GM23248 (cell line): ENCODE measurements around the gene TDRD12. TPM values are rescaled to one million over a fixed set of nuclear protein-coding genes. Genes with fewer than 3 reads are reported as not detected.

Experiments used
- DNase-seq: peaks from one replicate; pipeline ENCODE4 v3.0.0-alpha.2; 2015
- H2AFZ ChIP-seq: fragments of 200-600 bp; sonication (generic); 2 replicates; pipeline ENCODE4 v1.6.1; 2016; ENCODE audit warnings: antibody characterized with exemption
- H3F3A ChIP-seq: fragments of 200-600 bp; sonication (generic); 2 replicates; pipeline ENCODE4 v1.6.1; 2016; ENCODE audit warnings: mild to moderate bottlenecking, antibody characterized with exemption, mixed run types; ENCODE audit not compliant: insufficient read depth
- H3K27ac ChIP-seq: fragments of 200-600 bp; sonication (generic); 2 replicates; pipeline ENCODE4 v1.5.1; 2016; ENCODE audit warnings: mild to moderate bottlenecking
- H3K27me3 ChIP-seq: fragments of 200-600 bp; sonication (generic); replicated peaks from 2 replicates; pipeline ENCODE4 v1.6.1; 2016; ENCODE audit warnings: mild to moderate bottlenecking; ENCODE audit not compliant: insufficient read depth
- H3K36me3 ChIP-seq: fragments of 200-600 bp; sonication (generic); 2 replicates; pipeline ENCODE4 v1.6.1; 2016; ENCODE audit warnings: low read depth, mild to moderate bottlenecking
- H3K4me1 ChIP-seq: fragments of 200-600 bp; sonication (generic); 2 replicates; pipeline ENCODE4 v1.6.1; 2016; ENCODE audit warnings: mild to moderate bottlenecking; ENCODE audit not compliant: insufficient read depth
- H3K4me2 ChIP-seq: fragments of 200-600 bp; sonication (generic); one replicate; pipeline ENCODE4 v1.6.1; 2016; ENCODE audit warnings: mild to moderate bottlenecking; ENCODE audit not compliant: unreplicated experiment
- H3K4me3 ChIP-seq: fragments of 200-600 bp; sonication (generic); 2 replicates; pipeline ENCODE4 v1.5.1; 2016; ENCODE audit warnings: mild to moderate bottlenecking
- H3K79me2 ChIP-seq: fragments of 200-600 bp; sonication (generic); 2 replicates; pipeline ENCODE4 v1.6.1; 2016; ENCODE audit warnings: mild to moderate bottlenecking; ENCODE audit not compliant: insufficient read depth
- H3K9ac ChIP-seq: fragments of 200-600 bp; sonication (generic); 2 replicates; pipeline ENCODE4 v1.6.1; 2016; ENCODE audit warnings: mild to moderate bottlenecking
- H3K9me2 ChIP-seq: fragments of 200-600 bp; sonication (generic); 2 replicates; pipeline ENCODE4 v1.6.1; 2016; ENCODE audit warnings: mixed run types, mild to moderate bottlenecking, moderate library complexity; ENCODE audit not compliant: insufficient read depth
- H3K9me3 ChIP-seq: fragments of 200-600 bp; sonication (generic); one replicate; pipeline ENCODE4 v1.6.1; 2017; ENCODE audit warnings: low read depth
- H4K20me1 ChIP-seq: fragments of 200-600 bp; sonication (generic); 2 replicates; pipeline ENCODE4 v1.6.0; 2016; ENCODE audit not compliant: insufficient read depth
- EZH2 ChIP-seq: fragments of 200-600 bp; sonication (generic); IDR thresholded peaks from 2 replicates; pipeline ENCODE4 v1.6.1; 2018; ENCODE audit warnings: antibody characterized with exemption, mild to moderate bottlenecking; ENCODE audit not compliant: insufficient read depth, poor library complexity, severe bottlenecking
- EZH2phosphoT487 ChIP-seq: fragments of 200-600 bp; sonication (generic); IDR thresholded peaks from 2 replicates; pipeline ENCODE4 v1.6.1; 2018; ENCODE audit warnings: antibody characterized with exemption, moderate library complexity, mild to moderate bottlenecking, low read depth; ENCODE audit not compliant: insufficient read depth
- WGBS, 2 experiments: methylation state at CpG; one replicate each; pipeline ENCODE4 v1.1.6; 2015 to 2017; ENCODE audit warnings: low lambda C conversion rate in 2 of 2, low coverage in 1 of 2; ENCODE audit errors: missing lambda C conversion rate in 2 of 2; 5-methylcytosine and 5-hydroxymethylcytosine counted together
- in situ Hi-C: fragments of 300-500 bp; cut with MboI; formaldehyde crosslinking; loops from 2 replicates; pipeline ENCODE4 v1.15.0; 2020
- polyA plus RNA-seq: library from polyadenylated mRNA; unstranded; fragments of >200 nt; fragmentation: Nextera tagmentation; extraction: Ambion mirVana; gene quantifications from 2 replicates; pipeline ENCODE4 v1.2.1, GENCODE V29; 2016
- total RNA-seq: library from RNA; depleted of rRNA; stranded (reverse); fragments of >200 nt; shearing (Covaris generic); gene quantifications from 2 replicates; pipeline ENCODE4 v1.2.3, GENCODE V29; 2014

The TDRD12 gene
- total and polyA plus RNA-seq, 2 experiments from 2014 or later, result 0.09 to 0.22 TPM

- WGBS, 2 experiments, result 56 to 65% methylated on average over 4 of the region's 4 CpGs
- H3K4me3 ChIP-seq, result no peak overlapping the region
- no peak overlapping the region for H3K27ac ChIP-seq
- no peaks in the 10 kb centered on the region for H3F3A ChIP-seq
- H3K9ac ChIP-seq, result no peak overlapping the region
- peaks cover 5% of the 10 kb centered on the region; the same call in 1 of the 2 replicates for H3K27me3 ChIP-seq
- no peaks in the 10 kb centered on the region for H3K9me3 ChIP-seq
- TF ChIP-seq EZH2 (no peak), EZH2phosphoT487 (no peak)
- no peaks in the 10 kb centered on the region for H3K4me1 ChIP-seq
- in situ Hi-C loops, result no loop called here
- no peak overlapping the region for H3K4me2 ChIP-seq
- H3K36me3 ChIP-seq, result no peaks in the 10 kb centered on the region
- H3K9me2 ChIP-seq, result no peaks in the 10 kb centered on the region
- H4K20me1 ChIP-seq, result no peaks in the 10 kb centered on the region
- H3K79me2 ChIP-seq, result no peaks in the 10 kb centered on the region
- no peak overlapping the region for H2AFZ ChIP-seq
- DNase-seq, result no peak
Measured at GRCh38 chr19:32828139-32828538, 108.6 kb downstream of the TDRD12 start.

- no peak for DNase-seq
- in situ Hi-C loops, result no loop called here
- 73 to 82% methylated on average over 15 of the region's 15 CpGs for WGBS, 2 experiments
Measured at GRCh38 chr19:32828643-32829344, 109.2 kb downstream of the TDRD12 start.

GRCh38 chr19:32829345-32829896 lies 109.9 kb downstream of the TDRD12 start:
- no peaks in the 10 kb centered on the region for H3K9me3 ChIP-seq
- no peak for DNase-seq
- no peaks in the 10 kb centered on the region for H3K9me2 ChIP-seq
- H3F3A ChIP-seq, result no peaks in the 10 kb centered on the region
- H3K27me3 ChIP-seq, result no peaks in the 10 kb centered on the region; the same call in 1 of the 2 replicates
- H4K20me1 ChIP-seq, result no peaks in the 10 kb centered on the region
- no peak overlapping the region for H3K4me3 ChIP-seq
- H3K36me3 ChIP-seq, result no peaks in the 10 kb centered on the region
- H3K4me2 ChIP-seq, result no peak overlapping the region
- TF ChIP-seq EZH2, result no peak
- no peak for TF ChIP-seq EZH2phosphoT487
- H3K9ac ChIP-seq, result no peak overlapping the region
- H2AFZ ChIP-seq, result no peak overlapping the region
- in situ Hi-C loops, result no loop called here
- WGBS, 2 experiments, result 70 to 80% methylated on average over 10 of the region's 10 CpGs
- no peaks in the 10 kb centered on the region for H3K4me1 ChIP-seq
- no peak overlapping the region for H3K27ac ChIP-seq
- no peaks in the 10 kb centered on the region for H3K79me2 ChIP-seq

More at GRCh38 chr19:32828643-32829344, 109.2 kb downstream of the TDRD12 start:
- no peak overlapping the region for H3K4me3 ChIP-seq
- peaks cover under 1% of the 10 kb centered on the region; the same call in 1 of the 2 replicates for H3K27me3 ChIP-seq
- no peaks in the 10 kb centered on the region for H3K79me2 ChIP-seq
- no peaks in the 10 kb centered on the region for H3K9me2 ChIP-seq
- H3K4me1 ChIP-seq, result no peaks in the 10 kb centered on the region
- no peaks in the 10 kb centered on the region for H3K9me3 ChIP-seq
- no peak for TF ChIP-seq EZH2phosphoT487
- TF ChIP-seq EZH2, result no peak
- no peaks in the 10 kb centered on the region for H3F3A ChIP-seq
- H4K20me1 ChIP-seq, result no peaks in the 10 kb centered on the region
- H3K36me3 ChIP-seq, result no peaks in the 10 kb centered on the region
- H3K27ac ChIP-seq, result no peak overlapping the region
- no peak overlapping the region for H3K4me2 ChIP-seq
- H3K9ac ChIP-seq, result no peak overlapping the region
- H2AFZ ChIP-seq, result no peak overlapping the region

GRCh38 chr19:32830231-32831014 lies 110.9 kb downstream of the TDRD12 start:
- Histone ChIP-seq H3K4me1 (no peaks in the 10 kb centered on the region), H3K9ac (no peak overlapping the region), H3K36me3 (no peaks in the 10 kb centered on the region), H3K9me3 (no peaks in the 10 kb centered on the region), H3K27me3 (no peaks in the 10 kb centered on the region; the same call in 1 of the 2 replicates), H3K9me2 (no peaks in the 10 kb centered on the region), H3K27ac (no peak overlapping the region), H3K4me3 (no peak overlapping the region), H2AFZ (peak overlapping the region; percentile 19; the same call in 1 of the 2 replicates), H3K4me2 (peak overlapping the region; percentile 8), H4K20me1 (no peaks in the 10 kb centered on the region), H3F3A (no peaks in the 10 kb centered on the region), H3K79me2 (no peaks in the 10 kb centered on the region)
- in situ Hi-C loops, result no loop called here
- no peak for TF ChIP-seq EZH2phosphoT487
- TF ChIP-seq EZH2, result no peak
- peak; percentile 58 for DNase-seq
- 63 to 77% methylated on average over 8 of the region's 8 CpGs for WGBS, 2 experiments
